GM12878 (cell line): ENCODE results near the gene CRB2. TPM values are rescaled to one million over a fixed set of nuclear protein-coding genes. Genes with fewer than 3 reads are reported as not detected.

ENCODE experiments used
- ATAC-seq: fragments of 200-7000 bp; cut with Tn5 transposase; 3 replicates; pipeline ENCODE4 v1.9.1; 2020; ENCODE audit warnings: mild to moderate bottlenecking, moderate library complexity
- BruUV-seq: library from RNA; stranded (reverse); fragments of 400-500 nt; replicated peaks from 2 replicates; lab custom pipeline; 2021; lab: Mats Ljungman, UMichigan
- CTCF ChIA-PET: fragments of 300-600 bp; sonication (Branson Sonifier 250); formaldehyde crosslinking; extraction: SDS; loops from one replicate; lab custom pipeline; 2021; ENCODE audit warnings: inconsistent platforms; lab: Yijun Ruan, JAX
- POLR2A ChIA-PET: fragments of 350-600 bp; formaldehyde crosslinking; extraction: SDS; loops from one replicate; lab custom pipeline; 2021; ENCODE audit warnings: inconsistent platforms; lab: Charles Lee
- RAD21 ChIA-PET: fragments of 300-600 bp; sonication (Branson Sonifier 250); formaldehyde crosslinking; loops from one replicate; lab custom pipeline; 2023; ENCODE audit warnings: antibody characterized with exemption; ENCODE audit not compliant: unreplicated experiment; lab: Charles Lee
- SMC1A ChIA-PET: fragments of 300-600 bp; sonication (Branson Sonifier 250); formaldehyde crosslinking; loops from one replicate; lab custom pipeline; 2023; ENCODE audit not compliant: unreplicated experiment, uncharacterized antibody; lab: Charles Lee
- DNase-seq: peaks from one replicate; pipeline ENCODE4 v3.0.0-alpha.2; 2011; ENCODE audit warnings: low read depth, low spot score
- FAIRE-seq: peaks from 3 replicates; lab custom pipeline; 2011; peaks lifted over from hg19 to GRCh38; lab: Jason Lieb, UNC
- H2AFZ ChIP-seq: 2 replicates; pipeline ENCODE4 v1.6.0; 2011; ENCODE audit warnings: low read depth, low read length, control low read depth; ENCODE audit not compliant: control insufficient read depth
- H3K27ac ChIP-seq: 2 replicates; pipeline ENCODE4 v1.5.1; 2011; ENCODE audit warnings: control low read depth; ENCODE audit not compliant: control insufficient read depth, insufficient read depth
- H3K27me3 ChIP-seq, 2 experiments: replicated peaks in 1 of 2; 2 replicates each; pipeline versions ENCODE4 v1.6.0 to v1.6.1; 2011; ENCODE audit warnings: low read length in 1 of 2; ENCODE audit not compliant: control insufficient read depth in 2 of 2, insufficient read depth in 2 of 2
- H3K36me3 ChIP-seq, 2 experiments: 2 replicates each; pipeline ENCODE4 v1.5.1; 2011; ENCODE audit warnings: low read length in 1 of 2; ENCODE audit not compliant: control insufficient read depth in 2 of 2, insufficient read depth in 2 of 2
- H3K4me1 ChIP-seq: 2 replicates; pipeline ENCODE4 v1.6.1; 2011; ENCODE audit warnings: mild to moderate bottlenecking, low read length, moderate library complexity, mixed read lengths; ENCODE audit not compliant: control insufficient read depth, insufficient read depth
- H3K4me2 ChIP-seq: 2 replicates; pipeline ENCODE4 v1.6.0; 2011; ENCODE audit warnings: control low read depth; ENCODE audit not compliant: control insufficient read depth, insufficient read depth
- H3K4me3 ChIP-seq: fragments of 200-600 bp; sonication (generic); 2 replicates; pipeline ENCODE4 v1.5.1; 2016
- H3K79me2 ChIP-seq: 2 replicates; pipeline ENCODE4 v1.6.0; 2011; ENCODE audit warnings: low read length; ENCODE audit not compliant: control insufficient read depth, insufficient read depth
- H3K9ac ChIP-seq: 2 replicates; pipeline ENCODE4 v1.8.0; 2011; ENCODE audit warnings: low read length, control low read depth, mixed read lengths; ENCODE audit not compliant: control insufficient read depth, insufficient read depth
- H3K9me3 ChIP-seq: replicated peaks from 3 replicates; pipeline ENCODE4 v1.5.1; 2011; ENCODE audit warnings: mild to moderate bottlenecking, low read length; ENCODE audit not compliant: control insufficient read depth, insufficient read depth
- H4K20me1 ChIP-seq: 2 replicates; pipeline ENCODE4 v1.6.0; 2011; ENCODE audit not compliant: control insufficient read depth, insufficient read depth
- BCLAF1 ChIP-seq: fragments of 450-650 bp; IDR thresholded peaks from 2 replicates; pipeline ENCODE4 v1.6.1; 2017; ENCODE audit warnings: antibody characterized with exemption, mild to moderate bottlenecking, moderate library complexity
- E2F8 ChIP-seq: fragments of 450-650 bp; IDR thresholded peaks from 2 replicates; pipeline ENCODE4 v1.6.1; 2018; ENCODE audit warnings: mild to moderate bottlenecking, low read depth, moderate library complexity; ENCODE audit not compliant: partially characterized antibody
- HSF1 ChIP-seq: fragments of 150-350 bp; IDR thresholded peaks from 2 replicates; pipeline ENCODE4 v1.6.1; 2014; ENCODE audit warnings: mild to moderate bottlenecking, low read depth, low read length
- NFIC ChIP-seq: IDR thresholded peaks from 2 replicates; pipeline ENCODE4 v1.6.1; 2012; ENCODE audit warnings: low read depth, mild to moderate bottlenecking, inconsistent platforms, low read length, moderate library complexity
- PAX8 ChIP-seq: fragments of 450-650 bp; IDR thresholded peaks from 2 replicates; pipeline ENCODE4 v1.6.1; 2017; ENCODE audit warnings: mild to moderate bottlenecking, moderate library complexity
- POLR2A ChIP-seq: IDR thresholded peaks from 2 replicates; pipeline ENCODE4 v1.6.1; 2011; ENCODE audit warnings: low read depth, mild to moderate bottlenecking, low read length
- SP1 ChIP-seq: IDR thresholded peaks from one replicate; pipeline ENCODE4 v1.6.1; 2011; ENCODE audit warnings: low read depth, low read length
- ZZZ3 ChIP-seq: IDR thresholded peaks from 2 replicates; pipeline ENCODE4 v1.6.1; 2011; ENCODE audit warnings: low read depth; ENCODE audit not compliant: control insufficient read depth, insufficient read length
- WGBS: methylation state at CpG from one replicate; pipeline ENCODE4 v1.1.6; 2016; ENCODE audit warnings: low lambda C conversion rate; ENCODE audit not compliant: insufficient replicate concordance, insufficient coverage; ENCODE audit errors: missing lambda C conversion rate; 5-methylcytosine and 5-hydroxymethylcytosine counted together
- in situ Hi-C: fragments of 300-500 bp; cut with MboI; formaldehyde crosslinking; loops from 9 replicates; pipeline ENCODE4 v1.14.3; 2018; ENCODE audit warnings: mixed read lengths
- intact Hi-C: fragments of 100-400 bp; cut with micrococcal nuclease; formaldehyde crosslinking; loops from one replicate; pipeline ENCODE4 v1.14.2; 2022; ENCODE audit not compliant: unreplicated experiment
- polyA plus RNA-seq, 11 experiments: library from polyadenylated mRNA; depleted of rRNA in 4 of 11; unstranded in 6 of 11; stranded (reverse) in 5 of 11; fragments of >200 nt; fragmentation: Nextera tagmentation in 4 of 11; fragmentation: Illumina TruSeq in 1 of 11; extraction: Ambion mirVana in 4 of 11; extraction: Trizol in 1 of 11; gene quantifications; 1 replicate in 1 of 11; 2 replicates in 10 of 11; pipeline versions ENCODE4 v1.2.1 to v1.2.3, GENCODE V29; 2011 to 2016; ENCODE audit warnings: inconsistent platforms in 2 of 11, missing spikeins in 2 of 11, low read depth in 1 of 11
- total RNA-seq, 4 experiments: library from RNA; depleted of rRNA in 3 of 4; stranded (reverse); fragments of >200 nt in 3 of 4; fragmentation: Illumina TruSeq in 1 of 4; extraction: Trizol in 1 of 4; gene quantifications; 2 replicates each; pipeline versions ENCODE4 v1.2.1 to v1.2.3, GENCODE V29; 2013 to 2021

Gene CRB2
- total and polyA plus RNA-seq, 10 of the 15 experiments (the other 5 are each of a cell fraction or from before 2014, with no cell fraction given): 0.01 to 0.80 (median 0.23) TPM; not detected in 3

- DNase-seq: no peak
- WGBS: 60% methylated on average over 13 of the region's 13 CpGs
- POLR2A ChIA-PET: no interaction called here
- no peaks in the 10 kb centered on the region for H3K9me3 ChIP-seq
- no peak for TF ChIP-seq ZZZ3
- TF ChIP-seq HSF1: no peak
- TF ChIP-seq SP1: no peak
- TF ChIP-seq PAX8: no peak
- no peak for TF ChIP-seq POLR2A
- no peak for TF ChIP-seq E2F8
- no peak for TF ChIP-seq BCLAF1
- no peak for TF ChIP-seq NFIC
- TF ChIP-seq, all 136 proteins: peak for 0
- no TSS peak for BruUV-seq
- FAIRE-seq: no peak
- ATAC-seq: no peak
- SMC1A ChIA-PET: no interaction called here
- RAD21 ChIA-PET: no interaction called here
- Histone ChIP-seq H2AFZ (no peak overlapping the region), H3K27ac (no peak overlapping the region), H3K4me3 (no peak overlapping the region), H3K4me2 (no peak overlapping the region), H3K36me3 (no peaks in the 10 kb centered on the region), H4K20me1 (no peaks in the 10 kb centered on the region), H3K9ac (no peak overlapping the region), H3K27me3 (peaks cover 0 to 6% of the 10 kb centered on the region in 2 experiments; a peak in 2 of 4 replicates), H3K4me1 (no peaks in the 10 kb centered on the region), H3K79me2 (no peaks in the 10 kb centered on the region)
- intact Hi-C loops: no loop called here
- CTCF ChIA-PET: interaction anchor here (1.5 kb wide), 1 partner anchor 15 kb away, joined by 5 read pairs; no protein-coding TSS in a partner anchor
- in situ Hi-C loops: no loop called here
These were observed 14.1 kb downstream of the CRB2 start for GRCh38 chr9:123370108-123370507.
